Measurements from ENCODE around the gene CRIM1. TPM values are rescaled to one million over a fixed set of nuclear protein-coding genes. Genes with fewer than 3 reads are reported as not detected.

CRIM1 gene
- total RNA-seq, 1 donor from 2014 or later, result 0.58 TPM

- intact Hi-C loops (cut with micrococcal nuclease), result no loop called here
Observed at GRCh38 chr2:36339607-36340218, 15.9 kb upstream of the CRIM1 start.

GRCh38 chr2:36343606-36344005 lies 12.0 kb upstream of the CRIM1 start:
- ChIA-PET POLR2A (no interaction called here), CTCF (no interaction called here)
- intact Hi-C loops (cut with micrococcal nuclease), result no loop called here
- H3K27ac Mint-ChIP-seq, result no peak overlapping the region
- DNase-seq, result no peak
- H3K9me3 Mint-ChIP-seq, result no peaks in the 10 kb centered on the region
- peaks cover 5% of the 10 kb centered on the region for H3K27me3 Mint-ChIP-seq
- no peak for TF ChIP-seq CTCF (IDR thresholded peaks at IDR 0.05)
- no peak for ATAC-seq (ENCODE audit: low read depth)
- no peaks in the 10 kb centered on the region for H3K4me1 Mint-ChIP-seq
- no peaks in the 10 kb centered on the region for H3K36me3 Mint-ChIP-seq (ENCODE audit: low read depth)
- H3K4me3 Mint-ChIP-seq, result no peak overlapping the region

More at GRCh38 chr2:36339607-36340218, 15.9 kb upstream of the CRIM1 start:
- TF ChIP-seq CTCF (IDR thresholded peaks at IDR 0.05), result no peak
- DNase-seq, result no peak
- no peaks in the 10 kb centered on the region for H3K4me1 Mint-ChIP-seq
- no peaks in the 10 kb centered on the region for H3K36me3 Mint-ChIP-seq (ENCODE audit: low read depth)
- no peak overlapping the region for H3K4me3 Mint-ChIP-seq
- H3K27ac Mint-ChIP-seq, result no peak overlapping the region
- no peak for ATAC-seq (ENCODE audit: low read depth)
- CTCF ChIA-PET, result no interaction called here
- no peaks in the 10 kb centered on the region for H3K9me3 Mint-ChIP-seq
- POLR2A ChIA-PET, result no interaction called here
- peaks cover 6% of the 10 kb centered on the region for H3K27me3 Mint-ChIP-seq

GRCh38 chr2:36348721-36349120 lies 6.9 kb upstream of the CRIM1 start:
- H3K27ac Mint-ChIP-seq, result no peak overlapping the region
- peaks cover 9% of the 10 kb centered on the region for H3K4me1 Mint-ChIP-seq
- no peaks in the 10 kb centered on the region for H3K36me3 Mint-ChIP-seq (ENCODE audit: low read depth)
- H3K4me3 Mint-ChIP-seq, result no peak overlapping the region
- no peaks in the 10 kb centered on the region for H3K9me3 Mint-ChIP-seq
- no peak for DNase-seq
- POLR2A ChIA-PET, result no interaction called here
- no peak for ATAC-seq (ENCODE audit: low read depth)
- TF ChIP-seq CTCF (IDR thresholded peaks at IDR 0.05), result no peak
- CTCF ChIA-PET, result no interaction called here
- H3K27me3 Mint-ChIP-seq, result peaks cover 5% of the 10 kb centered on the region
- intact Hi-C loops (cut with micrococcal nuclease), result no loop called here

GRCh38 chr2:36351291-36351690 lies 4.3 kb upstream of the CRIM1 start:
- intact Hi-C loops (cut with micrococcal nuclease), result loop anchor here (10.0 kb wide), 1 partner anchor 1924 kb away; no protein-coding TSS in a partner anchor
- DNase-seq, result no peak
- H3K36me3 Mint-ChIP-seq (ENCODE audit: low read depth), result no peaks in the 10 kb centered on the region
- no peaks in the 10 kb centered on the region for H3K9me3 Mint-ChIP-seq
- no peak for ATAC-seq (ENCODE audit: low read depth)
- H3K27ac Mint-ChIP-seq, result no peak overlapping the region
- H3K4me1 Mint-ChIP-seq, result peaks cover 17% of the 10 kb centered on the region
- TF ChIP-seq CTCF (IDR thresholded peaks at IDR 0.05), result no peak
- ChIA-PET CTCF (interaction anchor here (0.7 to 1.7 kb wide), 3 partner anchors 54 to 434 kb away, joined by 3 to 8 read pairs (median 3); no protein-coding TSS in a partner anchor), POLR2A (no interaction called here)
- peaks cover 6% of the 10 kb centered on the region for H3K27me3 Mint-ChIP-seq
- no peak overlapping the region for H3K4me3 Mint-ChIP-seq

- H3K27me3 Mint-ChIP-seq, result peaks cover 7% of the 10 kb centered on the region
- no peak for DNase-seq
Observed at GRCh38 chr2:36351736-36352349, 3.7 kb upstream of the CRIM1 start.

More at GRCh38 chr2:36351736-36352349, 3.7 kb upstream of the CRIM1 start:
- ATAC-seq (ENCODE audit: low read depth), result no peak
- ChIA-PET CTCF (interaction anchor here (0.7 to 1.7 kb wide), 7 partner anchors 11 to 313 kb away, joined by 3 to 9 read pairs (median 3); no protein-coding TSS in a partner anchor), POLR2A (no interaction called here)
- no peak for TF ChIP-seq CTCF (IDR thresholded peaks at IDR 0.05)
- Mint-ChIP-seq H3K4me1 (peaks cover 17% of the 10 kb centered on the region), H3K9me3 (no peaks in the 10 kb centered on the region), H3K36me3 (ENCODE audit: low read depth) (no peaks in the 10 kb centered on the region), H3K4me3 (no peak overlapping the region), H3K27ac (no peak overlapping the region)
- intact Hi-C loops (cut with micrococcal nuclease), result loop anchor here (1.0 to 10.0 kb wide), 4 partner anchors 155 to 1923 kb away; no protein-coding TSS in a partner anchor
